Measurements from ENCODE around the gene DLG2. TPM values are rescaled to one million over a fixed set of nuclear protein-coding genes. Genes with fewer than 3 reads are reported as not detected.

DLG2 gene
- total and polyA plus RNA-seq, 2 of the 8 experiments (the other 6 are each of a cell fraction or from before 2014, with no cell fraction given): 1.7 to 14.3 TPM

DNA sequence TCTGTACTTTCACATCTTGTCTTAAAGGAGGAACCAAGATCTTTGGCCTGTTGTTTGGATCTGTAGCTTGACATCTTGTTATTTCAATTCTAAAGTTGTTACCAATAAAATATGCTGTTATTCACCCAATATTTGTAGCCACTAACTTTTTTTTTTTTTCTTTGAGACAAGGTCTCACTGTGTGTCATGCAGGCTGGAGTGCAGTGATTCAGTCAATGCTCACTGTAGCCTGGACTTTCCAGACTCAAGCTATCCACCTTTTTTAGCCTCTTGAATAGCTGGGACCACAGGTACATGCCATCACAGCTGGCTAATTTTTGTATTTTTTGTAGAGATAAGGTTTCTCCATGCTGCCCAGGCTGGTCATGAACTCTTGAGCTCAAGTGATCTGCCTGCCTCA lies 769.4 kb downstream of the DLG2 start:
- Histone ChIP-seq H4K91ac (replicated peaks; ENCODE audit: insufficient read length, low read length) (no peak overlapping the region), H3K23me2 (ENCODE audit: low read depth, low read length) (no peaks in the 10 kb centered on the region), H2BK12ac (ENCODE audit: low read depth, low read length) (no peak overlapping the region), H3K4ac (replicated peaks; ENCODE audit: insufficient read length, low read depth, low read length) (no peak overlapping the region), H3K79me1 (ENCODE audit: low read depth, low read length) (no peaks in the 10 kb centered on the region), H3K27ac (ENCODE audit: low read depth, low read length) (no peak overlapping the region), H2BK15ac (ENCODE audit: low read length) (no peak overlapping the region), H3K9me3 (ENCODE audit: insufficient read depth in 2 of 2, low read depth in 1 of 2, low read length in 1 of 2) (no peaks in the 10 kb centered on the region), H3K9ac (replicated peaks in 1 of 4; ENCODE audit: extremely low read depth in 1 of 4, low read depth in 3 of 4, low read length in 3 of 4) (no peak overlapping the region), H3K79me2 (ENCODE audit: control insufficient read depth in 1 of 2, insufficient read depth in 2 of 2, low read length in 2 of 2) (no peaks in the 10 kb centered on the region), H4K5ac (ENCODE audit: insufficient read length, low read depth, low read length) (no peak overlapping the region), H3K4me1 (replicated peaks in 1 of 4; ENCODE audit: control insufficient read depth in 3 of 4, insufficient read depth in 4 of 4, low read length in 3 of 4) (0 out of 7 replicates have a peak, but pooled peaks cover 0 to 2% (median 0%) of the 10 kb centered on the region in 4 experiments), H2BK120ac (replicated peaks; ENCODE audit: low read depth, low read length) (no peak overlapping the region), H3K23ac (ENCODE audit: insufficient read length) (no peak overlapping the region), H4K8ac (ENCODE audit: extremely low read depth, insufficient read depth, low read length) (no peak overlapping the region), H2BK20ac (ENCODE audit: low read length) (no peak overlapping the region), H2BK5ac (ENCODE audit: low read depth, low read length) (no peak overlapping the region), H3K27me3 (replicated peaks in 1 of 4; ENCODE audit: control insufficient read depth in 3 of 4, extremely low read depth in 1 of 4, insufficient read depth in 3 of 4, low read length in 3 of 4) (no peaks in the 10 kb centered on the region), H3K4me2 (ENCODE audit: insufficient read depth in 1 of 2, low read depth in 2 of 2, low read length in 2 of 2) (no peak overlapping the region), H3K14ac (ENCODE audit: insufficient read length) (no peak overlapping the region), H2AFZ (ENCODE audit: low read length) (no peak overlapping the region), H3K36me3 (ENCODE audit: control insufficient read depth in 2 of 4, insufficient read depth in 4 of 4, low read length in 3 of 4) (no peaks in the 10 kb centered on the region), H3K18ac (ENCODE audit: extremely low read depth, low read length) (no peak overlapping the region), H4K20me1 (replicated peaks in 1 of 2; ENCODE audit: control insufficient read depth in 1 of 2, insufficient read depth in 2 of 2, low read length in 2 of 2) (no peaks in the 10 kb centered on the region), H3K56ac (replicated peaks; ENCODE audit: insufficient read length, low read depth, low read length) (no peak overlapping the region), H2AK5ac (ENCODE audit: low read depth, low read length) (no peak overlapping the region), H3K4me3 (ENCODE audit: extremely low read depth in 1 of 4, insufficient read depth in 2 of 4, low read depth in 3 of 4, low read length in 4 of 4) (no peak overlapping the region)
- ChIA-PET POLR2A (ENCODE audit: partially characterized antibody) (no interaction called here), CTCF (ENCODE audit: partially characterized antibody) (interaction anchor here (0.6 kb wide), 1 partner anchor 292 kb away, joined by 3 read pairs; no protein-coding TSS in a partner anchor)
- DNase-seq (ENCODE audit: low read depth in 1 of 2, low spot score in 2 of 2) (no peak), FAIRE-seq (no peak)
- TF ChIP-seq SP1 (IDR thresholded peaks at IDR 0.05; ENCODE audit: low read depth, low read length) (no peak), CEBPB (IDR thresholded peaks at IDR 0.05; ENCODE audit: low read depth, low read length) (no peak), EP300 (IDR thresholded peaks at IDR 0.05; ENCODE audit: borderline replicate concordance in 1 of 2, low read depth in 2 of 2, low read length in 2 of 2) (no peak), JUND (IDR thresholded peaks at IDR 0.05; ENCODE audit: low read length) (no peak), BRCA1 (IDR thresholded peaks at IDR 0.05; ENCODE audit: low read depth, low read length) (no peak), KDM5A (IDR thresholded peaks at IDR 0.05; ENCODE audit: low read length) (no peak), SUZ12 (IDR thresholded peaks at IDR 0.05; ENCODE audit: low read length) (no peak)
